GM19193 (cell line): ENCODE data around the gene PRSS27.

ENCODE experiments used
- POLR2A ChIP-seq: IDR thresholded peaks from 4 replicates; pipeline ENCODE4 v1.6.1; 2011; ENCODE audit not compliant: insufficient read depth, insufficient read length; ENCODE audit errors: extremely low read depth

Gene PRSS27

DNA sequence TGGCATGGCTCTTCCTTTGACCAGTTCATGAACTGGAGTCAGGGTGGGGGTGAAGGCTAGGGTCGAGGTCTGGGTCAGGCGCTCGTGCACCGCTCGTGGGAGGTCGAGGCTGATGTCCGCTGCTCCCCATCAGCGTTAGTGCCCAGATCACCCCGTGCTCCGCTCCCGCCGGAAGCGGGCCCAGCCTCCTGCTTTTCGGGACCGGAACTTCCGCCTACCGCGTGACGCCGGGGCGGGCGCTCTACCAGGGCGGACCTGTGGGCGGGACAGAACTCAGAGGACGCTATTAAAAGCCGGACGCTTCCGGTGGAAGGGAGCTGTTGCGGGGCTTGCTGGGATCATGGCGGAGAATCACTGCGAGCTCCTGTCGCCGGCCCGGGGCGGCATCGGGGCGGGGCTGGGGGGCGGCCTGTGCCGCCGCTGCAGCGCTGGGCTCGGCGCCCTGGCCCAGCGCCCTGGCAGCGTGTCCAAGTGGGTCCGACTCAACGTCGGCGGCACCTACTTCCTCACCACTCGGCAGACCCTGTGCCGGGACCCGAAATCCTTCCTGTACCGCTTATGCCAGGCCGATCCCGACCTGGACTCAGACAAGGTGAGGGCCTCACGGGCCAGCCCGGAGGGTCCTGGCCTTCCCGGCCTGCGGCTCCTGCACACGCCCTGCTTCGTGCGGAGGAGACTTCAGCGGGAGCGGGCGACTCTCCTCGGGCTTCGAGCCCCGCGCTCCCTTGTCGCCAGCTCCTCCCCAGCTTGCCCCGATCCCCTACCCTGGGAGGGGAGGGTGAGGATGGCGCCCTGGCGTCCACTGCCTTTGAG, 37.6 kb downstream of the PRSS27 start, which contains the start of gene KCTD5:
TSS of gene KCTD5 (plus strand) at position 315 of the 813 bp plus-strand sequence. CDS start at position 341, 26 bp downstream.
- peak; percentile 95 for TF ChIP-seq POLR2A

DNA sequence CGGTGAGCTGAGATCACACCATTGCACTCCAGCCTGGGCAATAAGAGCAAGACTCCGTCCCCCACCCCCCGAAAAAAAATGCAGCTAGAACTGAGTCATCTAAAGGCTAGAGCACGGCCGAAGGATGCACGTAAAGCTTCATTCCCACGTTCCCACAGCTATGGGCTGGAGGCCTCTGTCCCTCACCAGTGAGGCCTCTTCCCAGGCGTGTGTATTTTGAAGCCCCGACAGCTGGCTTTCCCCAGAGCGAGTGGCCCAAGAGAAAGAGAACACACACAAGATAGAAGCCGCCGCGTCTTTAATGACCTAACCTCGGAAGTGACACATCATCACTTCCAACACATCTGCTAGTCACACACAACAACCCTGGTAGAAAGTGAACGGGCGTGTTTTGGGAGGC, 44.3 kb downstream of the PRSS27 start:
- TF ChIP-seq POLR2A, result no peak

DNA sequence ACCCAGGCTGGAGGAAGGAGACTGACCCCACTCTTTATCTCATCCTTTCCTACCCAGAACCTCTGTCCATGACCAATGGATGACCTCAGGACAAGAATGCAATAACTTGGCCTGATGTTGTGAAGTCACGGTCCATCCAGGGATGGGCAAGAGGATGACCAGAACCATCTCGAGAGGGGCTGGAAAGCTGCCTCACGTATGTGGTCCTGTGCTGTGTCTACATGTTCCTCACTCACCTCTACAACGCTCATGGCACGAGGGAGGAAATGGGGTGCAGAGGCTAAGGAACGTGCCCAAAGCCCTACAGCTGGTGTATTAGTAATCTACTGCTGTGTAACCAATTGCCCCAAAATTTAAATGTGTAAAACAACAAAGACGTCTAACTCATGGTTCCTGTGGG, 45.0 kb downstream of the PRSS27 start:
- TF ChIP-seq POLR2A, result no peak

DNA sequence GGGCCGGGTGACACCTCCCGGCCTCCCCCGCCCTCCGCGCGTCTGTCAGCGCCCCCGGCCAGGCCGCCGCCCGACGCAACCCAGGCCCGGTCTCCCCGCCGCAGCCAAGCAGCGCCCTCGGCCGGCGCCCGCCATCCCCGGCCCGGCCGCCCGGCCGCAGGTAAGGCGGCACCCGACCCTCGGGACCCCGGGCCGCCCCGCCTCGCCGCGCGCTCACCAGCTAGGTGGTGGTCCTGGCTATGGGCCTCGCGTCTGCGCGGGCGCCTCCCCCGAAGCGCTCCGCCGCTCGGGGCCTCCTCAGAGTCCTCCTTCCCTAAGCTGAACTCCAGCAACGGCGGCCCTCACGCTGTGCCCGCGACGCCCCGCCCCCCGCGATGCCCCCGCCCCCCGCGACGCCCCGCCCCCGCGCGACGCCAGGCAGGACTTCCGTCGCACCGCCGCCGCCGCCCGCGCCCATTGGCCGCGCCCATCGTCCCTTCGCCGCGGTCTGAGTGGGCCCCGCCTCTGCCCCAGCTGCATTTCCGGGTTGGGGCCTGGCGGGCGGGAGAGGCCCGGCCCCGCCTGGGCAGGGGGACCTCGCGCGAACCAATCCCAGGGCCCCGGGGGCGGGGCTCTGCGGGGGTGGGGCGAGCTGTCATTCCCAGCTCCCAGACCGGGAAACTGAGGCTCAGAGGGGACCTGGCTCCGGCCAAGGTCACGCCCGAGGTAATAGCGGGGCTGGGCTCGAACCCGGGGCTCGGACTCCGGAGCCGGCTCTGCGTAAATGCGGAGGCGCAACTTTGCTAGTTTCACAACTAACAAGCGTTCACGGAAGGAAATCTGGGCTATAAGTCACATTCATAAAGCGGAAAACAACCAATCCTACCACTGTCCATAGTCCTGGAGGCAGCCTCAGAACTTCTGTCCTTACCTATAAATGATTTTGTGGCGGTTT, 46.7 kb downstream of the PRSS27 start:
- TF ChIP-seq POLR2A, result peak; percentile 44

DNA sequence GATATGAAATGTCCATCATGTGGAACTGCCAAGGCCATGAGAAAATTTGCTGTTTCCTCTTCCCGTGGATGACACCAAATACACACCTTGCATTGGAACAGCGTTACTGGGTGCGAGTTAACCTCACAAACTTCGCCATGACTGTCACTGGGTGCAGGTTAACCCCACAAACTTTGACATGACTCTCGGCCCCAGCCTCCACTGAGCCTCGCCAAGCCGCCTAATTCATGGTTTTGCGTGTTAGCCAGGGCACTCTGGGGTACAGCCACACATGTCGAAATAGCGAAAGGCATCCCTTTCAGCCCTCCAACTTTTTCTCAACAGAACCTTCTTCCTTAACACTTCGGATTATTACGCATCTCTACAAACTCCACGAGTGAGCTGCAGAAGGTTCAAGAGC, 48.3 kb downstream of the PRSS27 start:
- no peak for TF ChIP-seq POLR2A

DNA sequence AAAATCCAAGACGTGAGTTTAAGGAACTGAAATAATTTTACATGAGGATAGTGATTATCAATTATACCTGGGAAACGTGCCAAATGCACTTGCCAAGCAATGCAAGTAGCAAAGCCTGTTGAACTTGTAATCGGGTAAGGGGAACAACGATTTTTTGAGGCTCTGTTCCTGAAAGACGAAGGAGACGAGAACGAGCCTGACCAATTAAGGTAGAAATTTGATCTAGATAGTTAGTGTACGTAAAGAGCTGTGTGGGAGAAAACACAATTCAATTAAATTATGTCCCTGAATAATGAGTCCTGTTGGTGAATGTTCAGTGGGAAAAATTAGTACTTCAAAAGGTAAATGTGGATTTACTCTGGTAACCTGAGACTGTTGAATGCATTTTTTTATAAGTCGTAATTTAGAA, 55.4 kb downstream of the PRSS27 start:
- no peak for TF ChIP-seq POLR2A

DNA sequence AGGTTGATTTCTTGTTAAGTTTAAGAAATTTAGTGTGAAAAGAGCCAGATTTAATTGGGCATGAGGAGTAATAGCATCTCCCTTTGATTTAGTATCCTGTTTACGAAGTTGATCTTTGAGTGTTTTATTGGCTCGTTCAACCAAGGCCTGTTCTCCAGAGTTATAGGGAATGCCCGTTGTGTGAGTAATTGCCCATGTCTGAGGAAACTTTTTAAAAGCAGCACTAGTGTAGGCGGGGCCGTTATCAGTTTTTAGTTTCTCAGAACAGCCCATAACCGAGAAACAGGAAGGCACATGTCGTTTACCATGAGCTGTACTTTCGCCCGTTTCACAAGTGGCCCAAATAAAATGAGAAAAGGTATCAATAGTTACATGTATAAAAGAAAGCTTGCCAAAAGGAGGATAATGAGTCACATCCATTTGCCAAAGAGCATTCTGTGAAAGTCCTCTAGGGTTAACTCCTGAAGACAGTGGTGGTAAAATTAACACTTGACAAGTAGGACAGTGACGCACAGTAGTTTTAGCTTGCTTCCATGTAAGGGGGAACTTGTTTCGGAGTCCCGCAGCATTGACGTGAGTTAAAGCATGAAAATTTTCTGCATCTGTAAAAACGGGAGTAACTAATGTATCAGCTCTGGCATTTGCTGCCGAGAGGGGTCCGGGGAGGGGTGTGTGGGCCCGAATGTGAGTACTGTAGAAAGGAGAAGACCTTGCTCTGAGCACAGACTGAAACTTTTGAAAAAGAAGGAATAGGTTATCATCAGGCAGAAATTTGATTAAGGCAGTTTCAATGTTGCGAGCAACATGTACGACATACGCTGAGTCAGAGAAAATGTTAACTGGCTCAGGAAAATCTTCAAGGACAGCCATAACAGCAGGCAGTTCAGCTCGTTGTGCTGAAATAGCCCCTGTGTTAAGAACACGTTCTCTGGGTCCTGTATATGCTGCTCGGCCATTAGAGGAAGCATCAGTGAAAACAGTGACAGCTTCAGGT, 56.2 kb downstream of the PRSS27 start:
- no peak for TF ChIP-seq POLR2A
